Erythroblast (primary cell): ENCODE measurements around the gene NMUR1.

Source experiments
- GATA1 ChIP-seq: IDR thresholded peaks from 2 replicates; pipeline ENCODE4 v1.6.1; 2011; ENCODE audit warnings: low read depth, mild to moderate bottlenecking, control low read depth, low read length, moderate library complexity
- POLR2A ChIP-seq: IDR thresholded peaks from 2 replicates; pipeline ENCODE4 v1.6.1; 2011; ENCODE audit warnings: mild to moderate bottlenecking, low read length

GRCh38 chr2:231531883-231532755 lies 1.9 kb upstream of the NMUR1 start:
- TF ChIP-seq POLR2A (no peak), GATA1 (no peak)
